Activated naive CD8-positive, alpha-beta T cell treated with anti-CD3 and anti-CD28 coated beads for 36 hours (primary cell): ENCODE data around the gene HOXC12. TPM values are rescaled to one million over a fixed set of nuclear protein-coding genes. Genes with fewer than 3 reads are reported as not detected.

Experiments
- DNase-seq: peaks from one replicate; pipeline ENCODE4 v3.0.0; 2021
- H3K27ac Mint-ChIP-seq: one replicate; pipeline ENCODE4 v1.8.0; 2022; ENCODE audit warnings: mild to moderate bottlenecking, moderate library complexity, mixed read lengths
- H3K27me3 Mint-ChIP-seq: one replicate; pipeline ENCODE4 v1.8.0; 2022; ENCODE audit warnings: mild to moderate bottlenecking, mixed read lengths
- H3K36me3 Mint-ChIP-seq: one replicate; pipeline ENCODE4 v1.8.0; 2021; ENCODE audit warnings: mild to moderate bottlenecking, mixed read lengths
- H3K4me1 Mint-ChIP-seq: one replicate; pipeline ENCODE4 v1.8.0; 2021; ENCODE audit warnings: mixed read lengths
- H3K4me3 Mint-ChIP-seq: one replicate; pipeline ENCODE4 v1.8.0; 2022; ENCODE audit warnings: mild to moderate bottlenecking, moderate library complexity, mixed read lengths
- H3K9me3 Mint-ChIP-seq: one replicate; pipeline ENCODE4 v1.8.0; 2022; ENCODE audit warnings: mixed read lengths
- total RNA-seq, 2 experiments: library from RNA; stranded (reverse); gene quantifications; one replicate each; pipeline ENCODE4 v1.2.3, GENCODE V29; 2021

The HOXC12 gene
- total RNA-seq, 2 experiments from 2014 or later: not detected

DNA sequence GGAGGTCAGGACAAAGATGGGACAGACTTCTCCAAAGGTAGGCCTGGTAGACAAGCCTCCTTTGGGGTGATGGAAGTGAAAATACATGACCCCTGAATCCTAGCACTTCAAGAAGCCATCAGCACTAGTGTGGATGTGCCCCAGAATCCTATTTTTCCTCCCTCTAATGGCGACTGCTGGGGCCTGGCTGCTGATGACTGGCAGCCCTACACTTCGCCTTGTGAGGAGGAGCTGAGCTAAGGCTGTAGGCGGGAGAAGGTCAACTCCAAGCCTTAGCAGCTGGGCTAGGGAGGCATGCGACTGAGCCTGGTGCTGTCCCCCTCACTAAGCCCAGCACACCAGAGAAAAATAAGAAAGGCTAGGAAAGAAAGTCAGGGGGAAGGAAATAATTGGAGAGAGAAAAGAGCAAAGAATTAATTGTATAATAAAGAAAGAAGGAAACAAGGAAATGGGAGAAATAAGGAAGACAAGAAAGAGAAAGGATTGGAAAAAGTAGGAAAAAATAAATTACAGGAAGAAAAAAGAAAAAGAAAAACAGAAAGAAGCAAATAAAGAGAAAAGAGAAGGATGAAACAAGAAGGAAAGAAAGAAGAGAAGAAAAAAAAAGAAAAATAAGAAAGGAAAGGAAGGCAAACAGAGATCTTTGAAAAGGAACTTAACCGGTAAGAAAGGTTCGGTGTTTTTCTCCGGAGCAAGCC, 25.6 kb downstream of the HOXC12 start:
- no peak overlapping the region for H3K4me3 Mint-ChIP-seq
- no peak for DNase-seq
- peaks cover 97% of the 10 kb centered on the region for H3K27me3 Mint-ChIP-seq
- peaks cover 3% of the 10 kb centered on the region for H3K9me3 Mint-ChIP-seq
- H3K27ac Mint-ChIP-seq: no peak overlapping the region
- H3K4me1 Mint-ChIP-seq: peaks cover 17% of the 10 kb centered on the region
- no peaks in the 10 kb centered on the region for H3K36me3 Mint-ChIP-seq

DNA sequence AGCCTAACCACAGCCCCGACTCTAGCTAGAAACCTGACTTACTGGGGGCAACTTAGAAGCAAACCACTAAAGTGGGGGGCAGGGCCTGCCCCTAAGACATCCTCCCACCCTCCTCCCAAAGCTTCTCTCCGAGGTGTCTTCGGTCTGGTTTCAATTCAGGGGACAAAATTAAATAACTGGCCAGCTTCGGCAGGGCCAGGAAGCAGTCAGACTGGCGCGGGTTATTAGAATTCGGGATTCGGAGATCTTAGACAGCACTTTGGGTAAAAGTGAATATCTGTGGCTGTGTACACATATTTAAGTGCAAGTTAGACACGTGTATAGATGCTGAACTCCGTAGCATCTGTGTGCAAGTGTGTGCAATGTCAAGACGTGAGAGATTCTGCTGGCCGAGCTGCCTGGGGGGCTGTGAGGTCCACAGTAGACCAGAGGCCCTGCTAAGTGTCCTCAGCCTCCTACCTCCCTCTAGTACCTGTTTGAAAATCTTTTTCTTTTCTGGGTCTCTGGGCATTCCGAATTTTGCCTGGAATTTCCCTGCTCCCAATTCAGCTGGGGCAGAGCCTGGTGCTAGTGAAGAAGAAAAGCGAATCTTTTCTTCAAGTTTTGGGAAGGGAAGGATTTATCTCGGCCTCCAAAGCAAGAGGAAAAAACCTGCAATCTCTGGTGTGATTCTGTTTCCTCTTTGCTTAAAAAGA, 26.2 kb downstream of the HOXC12 start:
- peaks cover 17% of the 10 kb centered on the region for H3K4me1 Mint-ChIP-seq
- H3K27ac Mint-ChIP-seq: no peak overlapping the region
- no peaks in the 10 kb centered on the region for H3K36me3 Mint-ChIP-seq
- H3K4me3 Mint-ChIP-seq: no peak overlapping the region
- peaks cover 97% of the 10 kb centered on the region for H3K27me3 Mint-ChIP-seq
- no peaks in the 10 kb centered on the region for H3K9me3 Mint-ChIP-seq
- no peak for DNase-seq

DNA sequence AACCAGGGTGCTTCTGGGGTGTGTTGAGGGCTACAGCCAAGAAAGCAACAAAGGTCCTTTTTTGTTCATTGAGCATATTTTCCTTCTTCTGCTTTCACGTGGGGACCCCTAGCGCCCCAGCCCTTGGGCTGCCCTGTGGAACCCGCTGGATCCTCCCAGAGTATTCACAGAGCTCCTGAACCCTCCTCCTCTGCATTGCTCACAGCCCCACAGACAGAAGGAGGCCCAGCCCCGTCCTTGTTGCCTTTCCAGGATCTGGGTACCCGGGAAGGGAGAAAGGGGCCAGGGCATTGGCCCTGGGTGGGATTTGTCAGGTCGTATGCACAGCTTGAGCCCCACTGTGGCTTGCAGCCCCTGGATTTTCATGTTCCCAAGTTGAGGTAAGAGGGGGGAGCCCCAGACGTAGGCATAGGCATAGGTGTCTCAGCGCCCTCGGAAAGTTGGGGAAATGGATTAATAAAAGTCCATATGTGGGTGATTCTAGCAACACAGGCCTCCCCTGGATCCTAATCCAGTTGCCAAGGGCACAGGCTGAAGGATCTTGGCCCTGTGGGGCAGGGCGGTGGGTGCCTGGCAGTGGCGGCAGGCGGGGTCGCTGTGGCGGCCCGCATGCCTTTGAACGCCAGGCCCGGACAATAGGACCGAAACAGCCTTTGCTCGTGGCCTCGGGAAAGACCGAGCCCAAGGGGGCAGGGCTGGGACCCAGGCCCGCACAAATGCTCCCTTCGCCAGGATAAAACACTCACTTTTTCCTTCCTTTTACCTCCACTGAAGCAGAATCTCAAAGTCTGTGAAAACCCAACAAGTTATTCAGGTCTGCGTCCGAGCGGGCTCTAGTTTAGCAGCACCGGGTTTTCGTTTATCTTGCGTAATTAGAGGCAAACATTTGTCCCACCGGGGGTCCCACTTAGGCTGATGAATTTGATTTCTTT, 27.2 kb downstream of the HOXC12 start:
- Mint-ChIP-seq H3K27me3 (peaks cover 97% of the 10 kb centered on the region), H3K27ac (no peak overlapping the region), H3K4me3 (no peak overlapping the region)

DNA sequence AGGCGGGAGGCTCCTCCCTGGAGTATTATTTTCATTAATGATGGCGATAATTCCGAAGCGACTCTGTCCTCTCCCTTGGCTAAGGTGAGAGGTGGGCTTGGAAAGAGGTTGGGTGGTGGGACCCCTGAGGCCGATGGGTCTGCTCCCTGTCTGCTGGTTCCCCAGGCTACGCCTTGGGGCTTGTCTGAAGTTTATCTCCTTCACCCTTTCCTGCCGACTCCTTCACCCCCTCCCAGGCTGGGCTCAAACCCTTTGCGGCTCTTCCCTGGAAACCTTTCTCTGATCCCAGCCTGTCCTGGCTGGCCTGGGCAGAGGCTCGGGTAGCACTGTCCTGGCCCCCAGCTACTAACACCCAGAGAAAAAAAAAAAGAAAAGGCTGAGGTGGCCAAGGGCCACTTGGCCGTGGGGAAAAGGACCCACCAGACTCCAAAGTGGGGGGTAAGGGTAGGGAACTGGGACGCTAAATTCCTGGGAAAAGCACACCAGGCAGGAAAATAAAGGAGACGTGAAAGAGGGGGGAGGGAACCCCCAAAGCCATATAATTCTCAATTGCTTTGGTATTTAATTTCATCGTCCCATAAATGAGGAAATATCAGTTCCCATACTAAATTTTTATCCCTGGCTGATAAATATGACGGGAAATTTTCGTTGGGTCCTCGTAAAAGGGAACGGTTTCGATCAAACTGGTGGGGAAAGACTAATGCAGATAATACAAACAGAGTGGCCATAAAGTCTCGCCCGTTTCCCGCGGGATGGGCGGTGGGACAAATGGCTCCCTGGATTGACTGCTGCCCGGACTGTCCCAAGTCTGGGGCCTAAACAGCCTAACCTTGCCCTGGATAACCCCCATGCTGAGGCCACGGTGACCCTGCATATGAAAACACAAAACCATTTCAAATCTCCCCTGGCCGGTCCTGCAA, 28.2 kb downstream of the HOXC12 start:
- Mint-ChIP-seq H3K9me3 (no peaks in the 10 kb centered on the region), H3K4me1 (peaks cover 19% of the 10 kb centered on the region), H3K36me3 (no peaks in the 10 kb centered on the region), H3K27me3 (peaks cover 97% of the 10 kb centered on the region), H3K27ac (no peak overlapping the region), H3K4me3 (no peak overlapping the region)
- DNase-seq: no peak

More for the DNA sequence above, 27.2 kb downstream of the HOXC12 start:
- Mint-ChIP-seq H3K9me3 (no peaks in the 10 kb centered on the region), H3K36me3 (no peaks in the 10 kb centered on the region), H3K4me1 (peaks cover 20% of the 10 kb centered on the region)
- no peak for DNase-seq

DNA sequence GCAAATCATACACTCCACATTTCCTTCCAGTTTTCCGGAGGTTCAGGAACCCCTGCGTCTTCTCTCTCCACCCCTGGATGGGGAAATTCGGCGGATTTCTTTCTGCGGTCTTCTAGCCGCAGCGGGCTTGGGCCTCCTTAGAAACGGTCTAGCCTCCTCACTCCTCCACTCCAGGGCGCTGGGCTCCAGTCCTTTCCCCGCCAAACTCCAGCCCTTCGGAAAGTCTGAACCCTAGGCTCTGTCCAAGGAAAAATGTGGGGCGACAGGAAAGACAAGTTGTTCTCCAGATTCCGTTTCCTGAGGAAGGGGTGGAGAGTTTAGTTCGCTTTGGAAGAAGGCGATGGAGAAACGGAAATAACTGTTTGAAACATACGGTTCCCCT, 28.9 kb downstream of the HOXC12 start:
- DNase-seq: no peak
- Mint-ChIP-seq H3K4me3 (no peak overlapping the region), H3K4me1 (peaks cover 16% of the 10 kb centered on the region), H3K36me3 (no peaks in the 10 kb centered on the region), H3K9me3 (no peaks in the 10 kb centered on the region), H3K27ac (no peak overlapping the region), H3K27me3 (peaks cover 97% of the 10 kb centered on the region)

DNA sequence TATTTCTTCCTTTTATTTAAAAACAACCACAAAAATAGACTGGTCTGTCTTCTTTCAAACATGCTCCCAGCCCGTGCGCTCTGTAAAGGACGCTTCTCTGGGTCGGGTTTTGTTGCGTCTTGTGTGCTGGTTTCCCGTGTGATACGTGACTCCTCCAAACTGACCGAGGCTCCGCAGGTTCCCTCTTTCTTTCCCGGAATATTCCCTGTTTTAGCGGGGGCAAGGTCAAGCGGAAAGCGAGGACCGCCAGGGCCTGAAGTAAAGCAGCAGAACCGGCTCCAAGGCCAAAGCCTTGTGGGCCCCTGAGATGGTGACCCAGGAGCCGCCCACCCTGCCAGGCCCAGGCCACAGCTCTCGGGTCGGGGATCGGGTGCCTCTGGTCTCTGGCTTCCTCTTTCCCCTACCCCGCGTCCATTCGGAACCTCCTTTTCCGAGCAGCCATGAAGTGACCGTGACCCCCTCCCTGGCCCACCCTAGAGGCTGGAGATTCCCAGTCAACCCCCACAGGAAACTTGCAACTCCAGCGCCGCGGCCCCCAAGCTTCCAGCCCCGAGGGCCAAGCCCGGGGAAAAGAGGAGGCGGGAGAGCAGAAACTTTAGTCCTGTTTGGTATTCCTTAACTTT, 29.4 kb downstream of the HOXC12 start:
- no peak for DNase-seq
- Mint-ChIP-seq H3K27ac (no peak overlapping the region), H3K36me3 (no peaks in the 10 kb centered on the region), H3K27me3 (peaks cover 97% of the 10 kb centered on the region), H3K9me3 (no peaks in the 10 kb centered on the region), H3K4me3 (no peak overlapping the region), H3K4me1 (peaks cover 18% of the 10 kb centered on the region)

DNA sequence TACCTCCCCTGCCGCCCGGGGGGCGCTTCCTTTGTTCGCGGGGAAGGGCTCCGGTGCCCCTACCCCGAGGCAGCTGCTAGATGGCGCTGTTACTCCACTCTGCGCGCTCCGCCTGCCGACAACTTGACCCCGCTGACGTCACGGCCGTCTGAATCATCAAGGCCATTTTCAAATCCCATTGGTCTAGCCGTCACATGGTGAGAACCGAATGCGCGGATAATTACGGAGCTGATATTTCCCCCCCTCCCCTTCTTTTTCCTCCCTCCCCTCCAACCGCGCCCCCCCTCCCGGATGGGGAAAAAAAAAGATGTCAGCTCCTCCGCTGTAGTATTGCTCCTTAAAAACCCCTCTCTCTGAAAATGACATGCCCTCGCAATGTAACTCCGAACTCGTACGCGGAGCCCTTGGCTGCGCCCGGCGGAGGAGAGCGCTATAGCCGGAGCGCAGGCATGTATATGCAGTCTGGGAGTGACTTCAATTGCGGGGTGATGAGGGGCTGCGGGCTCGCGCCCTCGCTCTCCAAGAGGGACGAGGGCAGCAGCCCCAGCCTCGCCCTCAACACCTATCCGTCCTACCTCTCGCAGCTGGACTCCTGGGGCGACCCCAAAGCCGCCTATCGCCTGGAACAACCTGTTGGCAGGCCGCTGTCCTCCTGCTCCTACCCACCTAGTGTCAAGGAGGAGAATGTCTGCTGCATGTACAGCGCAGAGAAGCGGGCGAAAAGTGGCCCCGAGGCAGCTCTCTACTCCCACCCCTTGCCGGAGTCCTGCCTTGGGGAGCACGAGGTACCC, 30.4 kb downstream of the HOXC12 start, which contains the start of gene HOXC10:
TSS of gene HOXC10 (plus strand) at position 246 of the 791 bp plus-strand sequence. CDS start at position 360, 114 bp downstream.
- Mint-ChIP-seq H3K27me3 (peaks cover 97% of the 10 kb centered on the region), H3K4me3 (peak within 1 kb of the TSS; percentile 25), H3K4me1 (peaks cover 27% of the 10 kb centered on the region), H3K36me3 (no peaks in the 10 kb centered on the region), H3K9me3 (no peaks in the 10 kb centered on the region), H3K27ac (no peak within 1 kb of the TSS)
- peak; percentile 84 for DNase-seq

DNA sequence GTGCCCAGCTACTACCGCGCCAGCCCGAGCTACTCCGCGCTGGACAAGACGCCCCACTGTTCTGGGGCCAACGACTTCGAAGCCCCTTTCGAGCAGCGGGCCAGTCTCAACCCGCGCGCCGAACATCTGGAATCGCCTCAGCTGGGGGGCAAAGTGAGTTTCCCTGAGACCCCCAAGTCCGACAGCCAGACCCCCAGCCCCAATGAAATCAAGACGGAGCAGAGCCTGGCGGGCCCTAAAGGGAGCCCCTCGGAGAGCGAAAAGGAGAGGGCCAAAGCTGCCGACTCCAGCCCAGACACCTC, 30.9 kb downstream of the HOXC12 start:
- H3K9me3 Mint-ChIP-seq: no peaks in the 10 kb centered on the region
- DNase-seq: no peak
- H3K4me1 Mint-ChIP-seq: peaks cover 29% of the 10 kb centered on the region
- H3K27me3 Mint-ChIP-seq: peaks cover 97% of the 10 kb centered on the region
- H3K27ac Mint-ChIP-seq: no peak overlapping the region
- H3K36me3 Mint-ChIP-seq: no peaks in the 10 kb centered on the region
- peak overlapping the region; percentile 4 for H3K4me3 Mint-ChIP-seq

DNA sequence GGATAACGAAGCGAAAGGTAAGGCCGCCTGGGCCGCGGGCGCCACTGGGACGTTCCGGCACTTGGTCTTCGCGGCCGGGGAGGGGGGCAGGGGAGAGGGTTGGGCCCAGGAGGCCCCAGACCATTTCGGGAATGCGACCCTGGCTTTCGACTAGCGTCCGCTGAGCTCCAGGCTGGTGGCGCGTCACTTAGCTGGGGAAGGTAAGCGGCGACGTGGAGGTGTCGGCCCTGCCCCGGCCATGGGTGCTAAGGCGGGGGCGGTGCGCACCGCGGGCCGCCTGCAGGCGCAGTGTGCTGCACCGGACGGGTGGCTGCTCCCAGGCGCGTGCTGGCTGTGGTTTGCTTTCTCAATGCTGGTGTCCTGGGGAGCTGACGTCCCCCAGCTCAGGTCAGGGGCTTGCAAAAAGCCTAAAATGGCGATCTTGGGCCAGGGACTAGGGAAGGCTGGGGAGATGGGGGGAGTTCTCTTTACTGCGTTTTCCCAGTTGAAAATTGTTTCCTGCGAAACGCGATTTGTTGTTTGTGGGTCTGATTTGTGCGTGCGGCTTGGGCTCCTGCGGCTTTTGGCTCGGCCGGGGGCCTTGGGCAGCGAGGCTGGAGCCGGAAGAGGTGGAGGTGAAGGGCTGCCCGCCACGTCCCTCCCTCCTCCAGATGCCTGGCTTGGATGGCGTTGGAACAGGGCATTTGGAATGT, 31.4 kb downstream of the HOXC12 start:
- peaks cover 97% of the 10 kb centered on the region for H3K27me3 Mint-ChIP-seq
- no peaks in the 10 kb centered on the region for H3K9me3 Mint-ChIP-seq
- H3K4me3 Mint-ChIP-seq: no peak overlapping the region
- H3K4me1 Mint-ChIP-seq: peaks cover 29% of the 10 kb centered on the region
- H3K27ac Mint-ChIP-seq: no peak overlapping the region
- DNase-seq: no peak
- H3K36me3 Mint-ChIP-seq: no peaks in the 10 kb centered on the region

DNA sequence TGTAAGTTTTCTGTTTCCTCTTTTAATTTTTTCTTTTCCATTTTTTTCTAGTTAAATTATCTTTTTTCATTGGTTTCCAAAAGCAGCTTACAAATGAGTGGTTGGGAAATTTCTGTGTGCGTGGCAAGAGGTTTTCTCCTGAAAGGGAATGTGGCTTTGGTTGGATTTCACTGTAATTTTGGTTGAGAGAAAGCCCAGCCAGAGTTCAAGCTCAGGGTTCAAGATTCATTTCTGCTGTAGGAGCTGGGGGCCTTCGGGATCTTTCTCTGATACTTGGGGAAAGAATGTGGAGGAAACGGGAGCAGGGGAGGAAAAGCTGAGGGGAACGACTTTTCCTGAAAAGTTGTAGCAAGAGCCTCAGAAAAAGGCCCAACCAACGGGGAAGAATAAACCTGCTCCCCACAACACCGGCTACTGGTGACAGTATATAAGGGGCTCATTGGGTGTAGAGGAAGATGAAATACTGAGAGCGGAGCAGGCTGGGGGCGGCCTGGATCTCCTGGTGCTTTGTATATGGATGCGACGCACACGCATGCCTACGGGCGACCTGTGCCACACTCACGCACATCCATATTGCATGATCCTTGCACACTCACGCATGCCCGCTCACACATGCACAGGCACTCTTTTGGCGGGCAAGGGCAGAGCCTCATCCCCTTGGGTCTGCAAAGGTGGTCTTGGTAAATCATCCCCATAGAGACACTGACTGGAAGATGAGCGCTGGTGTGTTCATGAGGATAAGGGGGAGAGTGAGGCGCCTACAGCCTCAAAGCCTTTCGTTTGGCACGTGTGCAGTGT, 32.2 kb downstream of the HOXC12 start:
- DNase-seq: no peak
- Mint-ChIP-seq H3K9me3 (no peaks in the 10 kb centered on the region), H3K4me1 (peaks cover 29% of the 10 kb centered on the region), H3K36me3 (no peaks in the 10 kb centered on the region), H3K27me3 (peaks cover 97% of the 10 kb centered on the region), H3K27ac (no peak overlapping the region), H3K4me3 (no peak overlapping the region)

DNA sequence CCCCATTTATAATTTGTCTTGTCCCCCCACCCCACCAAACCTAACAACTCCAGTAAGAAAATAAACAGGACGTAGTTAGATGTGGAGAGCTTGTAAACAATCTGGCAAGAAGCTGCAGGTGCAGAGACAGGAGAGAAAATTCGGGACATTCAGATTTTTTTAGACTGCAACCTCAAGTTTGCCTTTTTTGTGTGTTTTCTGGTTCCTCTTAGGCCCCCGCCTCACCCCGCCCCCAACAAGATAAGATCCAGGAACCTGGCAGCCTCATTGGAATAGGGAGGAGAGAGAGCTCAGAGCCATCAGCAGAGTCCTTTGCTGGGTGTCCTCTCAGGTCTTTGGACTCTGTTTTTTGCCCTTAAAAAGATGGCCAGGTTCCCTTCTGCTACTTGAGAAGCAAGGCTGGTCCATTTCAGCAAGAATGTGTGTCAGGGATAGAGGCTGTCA, 33.1 kb downstream of the HOXC12 start:
- no peak overlapping the region for H3K4me3 Mint-ChIP-seq

DNA sequence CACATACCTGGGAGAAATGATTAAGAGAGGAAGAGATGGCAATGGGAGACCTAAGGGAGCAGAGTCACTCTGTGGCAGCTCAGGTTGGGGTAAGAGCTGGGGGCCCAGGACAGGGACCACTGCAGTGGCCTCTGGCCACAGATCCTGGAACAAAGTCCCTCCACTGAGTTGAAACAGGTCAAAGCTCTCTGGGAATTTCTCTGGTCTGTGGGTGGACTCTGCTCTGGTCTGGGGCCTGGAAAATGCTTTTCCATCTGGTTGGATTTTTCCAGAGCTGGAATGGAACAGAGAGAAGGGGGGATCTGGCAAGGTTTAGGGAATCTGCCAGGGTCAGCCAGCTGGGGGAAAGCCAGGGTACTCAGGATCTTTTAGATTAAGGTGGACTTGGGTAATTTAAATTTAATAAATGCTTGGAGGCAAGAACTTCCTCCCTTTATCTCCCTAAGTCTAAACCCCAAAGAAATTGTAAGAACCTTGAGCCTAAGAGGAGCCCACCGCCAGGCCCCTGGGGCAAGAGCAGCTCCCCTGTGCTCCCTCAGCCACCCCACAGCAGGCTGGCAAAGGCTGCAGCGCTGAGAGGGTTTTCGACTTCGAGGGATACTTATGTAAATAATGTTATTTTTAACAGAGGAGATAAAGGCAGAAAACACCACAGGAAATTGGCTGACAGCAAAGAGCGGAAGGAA, 34.0 kb downstream of the HOXC12 start:
- H3K27ac Mint-ChIP-seq: no peak overlapping the region
- H3K4me1 Mint-ChIP-seq: peaks cover 29% of the 10 kb centered on the region
- H3K4me3 Mint-ChIP-seq: no peak overlapping the region

More for the DNA sequence above, 33.1 kb downstream of the HOXC12 start:
- Mint-ChIP-seq H3K27me3 (peaks cover 98% of the 10 kb centered on the region), H3K36me3 (no peaks in the 10 kb centered on the region), H3K9me3 (no peaks in the 10 kb centered on the region), H3K4me1 (peaks cover 29% of the 10 kb centered on the region), H3K27ac (no peak overlapping the region)
- no peak for DNase-seq

More for the DNA sequence above, 34.0 kb downstream of the HOXC12 start:
- Mint-ChIP-seq H3K36me3 (no peaks in the 10 kb centered on the region), H3K27me3 (peaks cover 98% of the 10 kb centered on the region), H3K9me3 (no peaks in the 10 kb centered on the region)
- DNase-seq: no peak
